NCI-H1436 treated with DMSO at 0.1 percent for 48 hours (cell line): ENCODE measurements around the gene MAPKAPK2.
"Not testable (repeated sequence)": the region's sequence is repeated elsewhere in the genome, so short reads cannot be mapped to it uniquely, and the experiment has no call there.

Source experiments
- DNase-seq: peaks from one replicate; lab custom pipeline; 2025; lab: John Stamatoyannopoulos, UW

MAPKAPK2 gene

DNA sequence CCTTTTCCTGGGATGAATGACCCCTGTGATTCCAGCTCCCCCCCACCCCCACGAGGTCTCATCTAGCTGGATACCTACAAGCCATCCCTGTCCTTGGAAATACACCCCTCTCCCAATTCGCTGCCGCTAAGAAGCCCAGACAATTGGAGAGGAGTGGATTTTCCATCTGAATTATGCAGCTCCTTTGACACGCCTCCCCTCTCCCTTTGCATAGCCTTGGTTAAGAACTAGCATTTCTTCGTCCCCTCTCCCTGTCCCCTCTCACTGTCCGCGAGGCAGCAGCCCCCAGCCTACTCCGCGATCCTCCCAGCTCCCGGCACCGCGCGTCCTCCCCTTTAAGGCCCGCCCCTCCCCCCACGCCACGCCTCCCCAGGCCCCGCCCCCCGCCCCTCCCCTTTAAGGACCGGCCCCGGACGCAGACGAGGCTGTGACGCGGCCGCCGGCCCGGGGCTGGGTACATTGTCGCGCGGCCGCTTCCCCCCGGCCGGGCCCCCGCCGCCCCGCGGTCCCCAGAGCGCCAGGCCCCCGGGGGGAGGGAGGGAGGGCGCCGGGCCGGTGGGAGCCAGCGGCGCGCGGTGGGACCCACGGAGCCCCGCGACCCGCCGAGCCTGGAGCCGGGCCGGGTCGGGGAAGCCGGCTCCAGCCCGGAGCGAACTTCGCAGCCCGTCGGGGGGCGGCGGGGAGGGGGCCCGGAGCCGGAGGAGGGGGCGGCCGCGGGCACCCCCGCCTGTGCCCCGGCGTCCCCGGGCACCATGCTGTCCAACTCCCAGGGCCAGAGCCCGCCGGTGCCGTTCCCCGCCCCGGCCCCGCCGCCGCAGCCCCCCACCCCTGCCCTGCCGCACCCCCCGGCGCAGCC, at the start of gene MAPKAPK2:
TSS of gene MAPKAPK2 (plus strand) at position 428 of the 856 bp plus-strand sequence. CDS start at position 753, 325 bp downstream.
- no peak for DNase-seq

DNA sequence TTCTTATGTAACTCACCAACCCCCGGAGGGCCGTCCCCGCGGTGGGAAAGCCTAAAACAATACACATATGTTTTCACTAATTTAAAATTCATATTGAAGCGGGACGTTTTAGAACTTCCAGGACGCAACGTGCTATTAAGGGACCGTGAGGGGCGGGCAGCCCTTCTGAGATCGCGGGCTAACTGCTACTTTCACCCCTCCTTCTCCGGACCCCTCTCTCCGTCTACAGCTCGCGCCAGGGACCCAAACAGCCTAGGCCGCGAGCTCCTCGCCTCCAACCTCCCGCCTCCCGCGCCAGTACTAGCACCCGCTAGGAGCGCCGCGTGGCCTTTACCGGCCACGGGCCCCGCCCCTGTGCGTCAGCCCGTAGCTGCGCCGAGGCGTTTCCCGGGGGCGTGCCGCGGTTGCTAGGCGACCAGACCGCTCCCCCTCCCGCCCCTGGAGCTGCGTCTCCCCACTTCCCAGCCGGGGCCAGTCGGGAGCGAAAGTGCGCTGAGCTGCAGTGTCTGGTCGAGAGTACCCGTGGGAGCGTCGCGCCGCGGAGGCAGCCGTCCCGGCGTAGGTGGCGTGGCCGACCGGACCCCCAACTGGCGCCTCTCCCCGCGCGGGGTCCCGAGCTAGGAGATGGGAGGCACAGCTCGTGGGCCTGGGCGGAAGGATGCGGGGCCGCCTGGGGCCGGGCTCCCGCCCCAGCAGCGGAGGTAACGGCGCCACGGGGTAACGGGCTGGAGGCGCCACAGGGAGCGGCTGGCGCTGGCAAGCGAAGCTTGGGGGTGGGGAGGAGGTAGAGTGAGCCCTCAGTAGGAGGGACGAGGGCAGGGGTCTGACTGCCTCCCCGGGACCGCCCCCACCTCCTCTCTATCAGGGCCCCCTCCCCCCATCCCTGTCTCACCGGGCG, 49.4 kb upstream of the MAPKAPK2 start, which contains the start of gene DYRK3:
TSS of gene DYRK3 (plus strand) at position 457 of the 898 bp plus-strand sequence. CDS start at position 625, 168 bp downstream.
- DNase-seq = peak; percentile 88

DNA sequence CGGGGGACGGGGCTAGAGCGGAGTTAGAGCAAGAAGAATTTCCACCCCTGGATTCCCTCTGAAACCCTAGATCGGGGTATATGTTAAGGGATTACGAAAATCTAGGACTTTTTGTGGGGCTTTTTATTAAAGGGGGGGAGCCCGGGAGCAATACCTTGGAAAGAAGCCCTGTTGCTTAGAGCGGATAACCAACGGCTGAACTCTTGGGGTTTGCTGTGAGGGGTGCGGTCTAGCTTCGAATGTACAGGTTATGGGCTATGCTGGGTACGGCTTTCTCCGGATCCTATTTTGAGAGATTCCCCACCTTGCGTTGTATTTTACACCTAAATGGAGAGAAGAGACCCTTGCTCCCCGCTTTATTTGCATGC, 48.7 kb upstream of the MAPKAPK2 start:
- DNase-seq = no peak

DNA sequence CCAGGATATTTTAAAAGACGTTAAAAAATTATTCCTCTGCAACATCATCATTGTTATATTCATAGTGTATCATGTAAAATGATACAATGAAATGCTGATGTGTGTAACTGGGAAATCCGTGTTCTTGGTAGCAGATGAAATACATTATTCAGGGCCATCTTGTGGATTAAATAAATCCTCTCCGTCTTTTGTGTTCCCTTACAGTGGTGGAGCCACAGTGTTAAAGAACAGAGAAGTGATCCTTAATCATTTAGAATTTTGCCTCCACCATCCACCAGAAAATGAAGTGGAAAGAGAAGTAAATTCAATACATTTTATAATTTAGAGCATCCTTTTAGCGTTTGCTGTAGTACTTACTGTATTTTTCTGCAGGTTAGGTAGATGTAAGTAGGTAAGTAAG, 48.0 kb upstream of the MAPKAPK2 start:
- no peak for DNase-seq

GRCh38 chr1:206637605-206638004, 47.1 kb upstream of the MAPKAPK2 start:
- DNase-seq = no peak

GRCh38 chr1:206642074-206642473, 42.6 kb upstream of the MAPKAPK2 start:
- not testable (repeated sequence) for DNase-seq

DNA sequence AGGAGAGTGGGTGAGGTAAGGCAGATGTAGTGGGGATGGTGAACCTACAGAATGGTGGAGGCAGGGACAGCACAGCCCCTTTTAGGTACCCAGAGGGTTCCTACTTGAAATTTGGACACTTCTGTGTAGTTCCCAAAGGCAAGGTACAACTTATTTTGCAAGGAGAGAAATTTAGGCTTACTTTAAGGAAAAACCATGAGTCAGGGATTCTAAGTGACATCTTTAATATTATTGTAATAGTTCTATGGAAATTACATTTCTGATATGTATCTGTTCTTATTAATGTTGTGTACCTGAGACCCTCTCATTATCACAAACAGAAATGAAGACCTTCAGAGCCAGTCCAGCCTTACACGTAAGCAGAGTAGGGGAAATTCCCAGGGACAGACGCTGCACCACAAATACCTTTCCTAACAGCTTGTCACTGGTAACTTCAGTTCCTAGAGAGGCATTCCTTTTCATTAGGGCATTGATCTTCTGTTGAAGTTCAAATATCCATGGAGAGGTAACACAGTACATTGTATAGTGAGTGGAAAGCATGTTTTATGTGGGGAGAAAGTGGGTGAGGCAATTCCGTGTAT, 41.5 kb upstream of the MAPKAPK2 start:
- DNase-seq = no peak

DNA sequence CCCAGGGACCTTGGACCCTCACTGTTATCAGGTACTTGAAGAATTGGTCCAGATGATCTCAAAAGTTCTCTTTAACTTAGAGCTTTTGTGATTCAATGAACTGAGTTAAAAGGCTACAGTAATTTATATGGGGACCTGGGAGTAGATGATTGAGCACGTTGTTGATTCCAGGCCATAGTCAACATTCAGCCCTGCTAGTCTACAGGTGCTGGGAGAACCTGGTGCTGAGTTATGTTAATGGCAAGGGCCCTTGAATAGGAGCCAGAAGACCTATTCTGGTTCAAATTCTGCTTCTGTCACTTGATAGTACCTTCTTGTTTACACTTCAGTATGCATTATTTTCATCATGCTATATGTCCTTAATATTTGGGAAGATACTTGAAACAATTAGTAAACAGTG, 38.2 kb upstream of the MAPKAPK2 start:
- no peak for DNase-seq

DNA sequence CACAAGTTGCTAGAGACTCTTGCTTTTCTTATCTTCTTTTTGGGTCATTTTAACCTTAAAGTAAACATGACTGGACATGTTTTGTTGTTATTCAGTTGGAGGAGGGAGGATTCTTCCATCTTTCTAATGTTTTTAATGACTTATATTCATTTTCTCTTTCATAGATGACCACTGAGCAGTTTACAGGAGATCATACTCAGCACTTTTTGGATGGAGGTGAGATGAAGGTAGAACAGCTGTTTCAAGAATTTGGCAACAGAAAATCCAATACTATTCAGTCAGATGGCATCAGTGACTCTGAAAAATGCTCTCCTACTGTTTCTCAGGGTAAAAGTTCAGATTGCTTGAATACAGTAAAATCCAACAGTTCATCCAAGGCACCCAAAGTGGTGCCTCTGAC, 37.5 kb upstream of the MAPKAPK2 start:
- no peak for DNase-seq

DNA sequence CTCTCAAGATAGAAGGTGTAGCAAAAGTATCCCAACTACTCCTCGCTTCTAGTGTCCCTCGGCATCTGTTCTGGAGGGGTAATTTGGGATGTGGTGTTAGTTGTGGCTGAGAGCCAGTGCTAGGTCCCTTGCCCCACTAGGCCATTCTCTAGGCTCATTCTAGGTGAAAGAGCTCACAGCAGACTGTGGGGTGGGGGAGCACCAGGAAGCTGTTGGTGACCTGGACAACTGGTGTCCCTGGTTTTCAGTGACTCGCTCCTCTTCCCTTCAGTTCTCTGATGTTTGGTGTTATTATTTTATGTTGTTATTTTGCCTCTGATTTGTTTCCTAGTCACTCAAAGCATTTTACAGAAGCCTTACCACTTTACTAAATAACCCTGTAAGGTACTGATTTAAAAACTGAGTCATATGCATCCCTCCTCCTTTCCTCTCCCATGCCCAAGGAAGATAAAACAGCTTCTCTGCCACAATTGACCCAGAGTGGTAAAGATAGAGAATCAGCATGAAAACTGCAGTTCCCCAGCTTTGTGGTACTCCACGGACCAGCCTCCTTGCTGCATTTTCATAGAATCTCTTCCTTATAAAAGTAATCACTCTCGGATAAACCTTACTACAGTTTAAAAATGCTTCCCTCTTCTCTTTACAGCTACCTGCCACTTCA, 35.3 kb upstream of the MAPKAPK2 start:
- no peak for DNase-seq

DNA sequence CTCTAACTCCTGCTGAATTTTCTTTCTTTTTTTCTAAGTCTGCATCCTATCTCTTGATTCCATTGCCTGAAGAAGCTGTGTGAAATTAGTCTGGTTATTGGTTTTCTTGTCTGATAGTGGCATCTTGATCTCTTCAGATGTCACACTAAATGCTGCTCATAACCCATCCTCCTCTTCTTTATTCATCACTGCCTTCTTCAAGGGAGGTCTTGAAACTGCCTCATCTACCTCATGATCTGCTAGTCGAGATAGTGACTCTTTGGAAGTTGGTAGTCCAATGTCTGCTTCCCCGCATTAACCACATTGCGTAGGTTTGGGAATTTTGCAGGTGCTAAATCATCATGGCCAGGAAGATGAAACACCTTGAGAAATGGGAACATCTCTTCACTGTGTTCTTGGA, 33.7 kb upstream of the MAPKAPK2 start:
- no peak for DNase-seq

- no peak for DNase-seq
Measured at GRCh38 chr1:206651958-206652890, 32.5 kb upstream of the MAPKAPK2 start.

GRCh38 chr1:206653715-206654459, 30.8 kb upstream of the MAPKAPK2 start:
- DNase-seq = no peak

DNA sequence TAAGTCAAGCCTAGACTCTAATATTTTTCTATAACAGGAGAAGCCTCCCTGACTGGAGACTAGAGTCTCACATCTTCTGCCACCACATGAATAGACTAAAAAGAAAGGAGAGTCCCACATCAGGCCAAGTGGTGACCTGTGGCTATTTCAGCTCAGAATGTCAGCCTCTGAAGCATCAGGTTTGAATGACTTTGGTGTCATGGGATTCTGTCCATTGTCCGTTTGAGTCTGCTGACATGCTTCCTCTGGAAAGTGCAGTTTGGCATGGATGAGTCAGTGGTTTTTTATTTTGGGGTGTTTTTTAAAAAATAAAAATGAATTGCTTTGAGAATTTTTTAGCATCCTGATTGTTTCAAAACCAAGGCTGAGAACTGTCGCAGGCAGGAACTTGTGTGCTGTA, 29.9 kb upstream of the MAPKAPK2 start:
- DNase-seq = no peak

GRCh38 chr1:206655471-206655882, 29.2 kb upstream of the MAPKAPK2 start:
- DNase-seq = peak; percentile 65

- DNase-seq = no peak
Measured at GRCh38 chr1:206656936-206657335, 27.8 kb upstream of the MAPKAPK2 start.

DNA sequence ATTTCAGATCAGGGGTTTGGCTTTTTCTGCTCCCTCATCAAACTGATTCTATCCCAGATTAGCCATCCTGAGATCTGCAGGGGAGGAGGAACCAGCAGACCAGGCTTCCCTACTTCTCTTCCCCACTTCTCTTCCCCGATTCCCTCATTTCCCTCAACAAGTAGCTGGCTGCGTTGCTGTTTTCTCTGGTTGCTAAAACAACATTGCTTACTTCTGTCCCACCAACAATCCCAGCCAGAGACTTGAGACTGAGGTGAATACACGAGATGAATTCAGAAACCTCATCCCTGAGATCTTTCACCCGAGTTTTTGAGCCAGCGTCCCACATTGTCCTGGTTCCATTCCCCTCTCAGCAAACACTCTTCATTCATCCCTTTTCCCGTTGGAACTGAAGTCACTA, 27.0 kb upstream of the MAPKAPK2 start:
- DNase-seq = no peak

DNA sequence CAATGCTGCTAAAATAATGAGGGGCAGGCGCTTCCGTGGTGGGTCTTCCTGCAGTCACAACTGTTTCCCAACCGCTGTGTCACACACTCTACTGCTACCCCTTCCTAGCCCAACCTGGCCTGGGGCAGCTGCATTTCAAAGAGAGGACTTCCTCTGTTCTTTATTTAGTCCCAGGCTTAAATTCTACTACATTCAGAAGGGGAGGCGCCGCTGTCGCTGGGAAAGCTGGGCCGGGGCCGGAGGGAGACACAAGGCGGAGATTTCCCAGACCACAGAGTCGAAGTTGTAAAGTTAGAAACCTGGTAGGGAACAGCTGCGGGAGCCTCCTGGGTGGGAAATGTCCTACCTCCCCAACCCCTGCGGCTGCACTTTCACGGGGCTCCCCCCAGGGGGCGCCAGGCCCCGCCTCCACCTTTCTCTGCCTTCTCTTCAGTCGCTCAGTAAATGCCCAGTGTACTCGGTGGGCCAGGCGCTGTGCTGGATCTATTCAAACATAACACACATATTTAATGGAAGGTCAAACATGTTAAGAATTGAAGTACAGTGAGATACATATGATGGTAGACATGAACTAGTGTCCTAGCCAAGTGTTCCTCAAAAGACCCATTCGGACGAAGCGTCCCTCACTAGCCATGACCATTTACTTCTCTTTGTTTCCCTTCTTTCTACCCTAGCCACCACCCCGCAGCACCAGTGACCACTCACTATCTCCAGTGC, 26.3 kb upstream of the MAPKAPK2 start:
- no peak for DNase-seq

- no peak for DNase-seq
Measured at GRCh38 chr1:206658981-206659273, 25.8 kb upstream of the MAPKAPK2 start.

GRCh38 chr1:206660136-206660535, 24.6 kb upstream of the MAPKAPK2 start:
- DNase-seq = no peak
